Activated naive CD4-positive, alpha-beta T cell treated with anti-CD3 and anti-CD28 coated beads, Interleukin-2, amount 50 U/mL, for 16 hours (primary cell): Measurements from ENCODE around the gene ATP11A.
"Not testable (repeated sequence)": the region's sequence is repeated elsewhere in the genome, so short reads cannot be mapped to it uniquely, and the experiment has no call there.

Source experiments
- DNase-seq: peaks from one replicate; pipeline ENCODE4 v3.0.0-alpha.2; 2020

ATP11A gene

GRCh38 chr13:112693831-112694497 is 4.1 kb downstream of the ATP11A start:
- no peak for DNase-seq

GRCh38 chr13:112695121-112695520 is 5.3 kb downstream of the ATP11A start:
- DNase-seq: no peak

- no peak for DNase-seq
Observed at GRCh38 chr13:112696001-112696868, 6.4 kb downstream of the ATP11A start.

DNA sequence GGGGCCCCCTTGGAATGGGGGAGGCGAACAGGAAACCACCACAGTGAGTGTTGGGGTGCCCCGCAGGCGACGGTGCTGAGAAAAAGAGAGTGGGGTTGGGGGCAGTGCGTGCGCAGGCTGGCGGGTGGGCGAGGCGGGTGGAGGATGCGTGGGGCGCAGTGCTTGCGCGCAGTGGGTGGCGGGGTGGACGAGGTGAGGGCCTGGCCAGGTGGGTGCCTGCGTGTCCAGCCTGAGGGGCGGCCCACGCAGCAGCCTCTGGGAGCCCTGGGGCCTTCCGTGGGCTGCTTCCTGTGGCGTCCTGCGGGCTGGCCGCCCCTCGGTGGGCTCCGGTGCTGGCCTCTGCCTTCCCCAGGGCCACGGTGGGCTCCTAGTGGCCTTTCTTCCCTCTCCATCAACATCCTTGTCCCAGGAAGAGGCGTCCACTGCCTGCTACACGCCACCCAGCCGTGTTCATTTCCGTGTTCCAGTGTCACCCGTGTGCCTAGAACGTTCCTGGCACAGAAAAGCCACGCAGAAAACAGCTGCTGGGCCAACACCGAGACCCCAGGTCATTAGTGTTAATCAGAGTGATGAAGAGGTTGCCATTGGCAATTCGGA is 7.1 kb downstream of the ATP11A start:
- DNase-seq: no peak

DNA sequence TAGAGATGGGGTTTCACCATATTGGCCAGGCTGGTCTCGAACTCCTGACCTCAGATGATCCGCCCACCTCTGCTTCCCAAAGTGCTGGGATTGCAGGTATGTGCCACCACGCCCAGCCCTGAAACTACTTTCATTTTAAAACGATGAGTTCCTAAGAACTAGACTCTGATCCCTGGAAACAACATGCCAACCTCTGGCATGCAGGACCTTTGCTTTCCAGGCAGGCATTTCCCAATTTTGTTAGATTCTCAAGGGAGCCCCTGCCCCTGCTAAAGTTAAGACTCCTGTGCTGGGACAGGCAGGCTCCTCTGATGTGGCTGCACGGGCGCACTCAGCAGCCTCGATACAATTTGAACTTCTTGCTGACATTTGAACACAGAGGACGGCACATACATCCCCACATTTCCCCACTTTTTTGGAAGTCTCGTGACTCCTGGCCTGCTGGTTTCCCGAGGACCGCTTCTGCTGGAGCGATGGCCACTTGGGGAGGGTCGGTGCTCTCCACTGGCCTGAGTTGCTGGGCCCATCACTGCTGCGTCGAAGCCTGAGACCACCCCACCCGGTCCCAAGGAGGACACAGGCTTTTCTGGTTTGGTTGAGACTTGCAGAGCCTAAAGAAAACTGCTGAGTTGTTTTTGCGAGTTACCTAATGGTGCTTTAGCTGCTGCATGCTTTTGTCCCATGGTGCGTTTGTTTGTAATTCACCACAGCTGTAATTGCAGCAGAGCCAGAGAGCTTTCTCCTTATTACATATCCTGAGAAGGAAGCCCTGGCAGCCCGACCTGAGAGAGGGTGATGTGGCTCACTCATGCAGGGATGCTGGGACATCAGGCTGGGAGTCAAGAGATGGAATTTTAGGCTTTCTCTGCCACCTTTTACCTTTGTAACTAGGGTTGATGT is 8.2 kb downstream of the ATP11A start:
- DNase-seq: no peak

- DNase-seq: no peak
Observed at GRCh38 chr13:112699322-112699918, 9.6 kb downstream of the ATP11A start.

- no peak for DNase-seq
Observed at GRCh38 chr13:112700291-112701060, 10.6 kb downstream of the ATP11A start.

DNA sequence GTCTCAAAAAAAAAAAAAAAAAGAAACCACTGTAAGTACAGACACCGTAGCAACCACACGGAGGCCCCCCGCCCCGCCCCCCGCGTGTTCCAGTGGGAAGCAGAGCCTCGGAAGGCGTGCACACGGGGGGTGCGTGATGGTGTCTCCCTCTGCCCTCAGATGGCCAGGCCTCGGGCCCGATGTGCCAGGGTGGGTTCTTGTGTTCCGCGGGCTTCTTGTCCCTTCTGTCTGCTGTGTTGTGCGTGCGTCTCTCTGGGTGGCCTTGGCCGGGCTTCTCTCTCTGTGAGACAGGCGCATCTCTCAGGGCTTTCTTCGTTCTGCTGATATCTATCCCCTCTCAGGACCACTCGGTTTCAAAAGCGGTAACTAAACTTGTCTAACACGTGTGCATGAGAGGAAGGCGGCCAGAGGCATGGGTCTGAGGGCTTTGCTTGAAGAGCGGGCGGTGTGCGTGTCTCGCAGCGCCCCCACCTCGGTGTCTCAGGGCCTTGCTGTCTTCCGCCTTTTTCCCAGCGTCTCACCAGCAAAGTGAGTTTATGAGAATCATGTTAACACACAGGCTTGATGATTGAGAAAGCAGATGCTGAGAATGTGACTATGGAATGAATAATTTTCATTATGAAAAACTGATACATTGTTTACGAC is 12.6 kb downstream of the ATP11A start:
- DNase-seq: no peak

DNA sequence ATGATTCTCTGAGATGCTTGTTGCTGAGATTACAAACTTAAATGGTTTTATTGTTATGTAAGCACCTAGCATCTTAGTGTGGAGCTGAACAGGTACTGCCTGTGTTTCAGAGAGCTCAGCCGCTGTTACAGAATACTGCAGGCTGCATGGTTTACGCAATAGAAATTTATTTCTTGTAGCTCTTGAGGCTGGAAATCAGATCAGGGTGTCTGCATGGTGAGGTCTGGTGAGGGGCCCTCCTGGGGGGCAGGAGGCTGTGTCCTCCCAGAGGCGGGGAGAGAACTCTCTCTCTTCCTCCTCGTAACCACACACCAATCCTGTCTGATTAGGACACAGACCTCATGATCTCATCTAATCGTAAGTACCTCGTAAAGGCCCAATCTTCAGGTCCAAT is 13.1 kb downstream of the ATP11A start:
- DNase-seq: no peak

DNA sequence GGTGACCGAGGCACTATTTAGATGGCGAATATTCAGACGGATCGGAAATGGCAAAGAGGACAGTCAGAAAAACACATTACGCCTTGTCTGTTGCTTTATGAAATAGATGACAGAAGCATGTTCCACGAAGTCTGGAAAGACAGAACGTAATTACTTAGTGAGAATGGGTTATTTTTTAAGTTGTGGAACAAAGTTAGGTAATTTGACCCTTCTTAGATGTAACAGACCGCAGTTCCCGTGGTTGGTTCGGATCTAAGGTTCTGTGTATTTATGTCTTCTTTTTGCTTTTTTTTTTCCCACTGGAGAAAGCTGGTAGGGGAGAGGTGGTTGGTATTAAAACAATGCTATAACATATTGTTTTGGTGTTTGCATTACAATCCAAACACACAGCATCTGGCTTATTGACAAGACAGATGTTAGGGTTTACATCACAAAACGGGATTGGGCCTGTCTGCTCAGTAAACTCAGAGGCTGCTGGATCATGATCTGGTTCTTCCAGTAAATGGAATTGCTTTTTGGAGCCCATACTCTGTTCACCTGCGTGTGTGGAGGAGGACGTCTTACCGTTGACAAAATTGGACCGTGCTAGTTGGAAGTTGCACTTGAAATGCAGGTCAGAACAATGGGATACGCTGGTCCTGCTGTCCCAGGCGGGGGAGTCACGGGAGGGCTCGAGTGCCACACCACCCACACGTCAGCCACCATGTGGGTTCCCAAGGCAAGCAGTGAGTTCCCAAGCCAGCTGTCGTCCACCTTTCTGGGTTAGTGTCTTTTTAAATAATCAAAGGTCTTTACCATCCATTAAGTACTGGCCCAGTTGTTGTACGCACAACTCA is 13.8 kb downstream of the ATP11A start:
- DNase-seq: no peak

- DNase-seq: no peak
Observed at GRCh38 chr13:112704308-112705145, 14.7 kb downstream of the ATP11A start.

GRCh38 chr13:112705286-112705685 is 15.4 kb downstream of the ATP11A start:
- no peak for DNase-seq

DNA sequence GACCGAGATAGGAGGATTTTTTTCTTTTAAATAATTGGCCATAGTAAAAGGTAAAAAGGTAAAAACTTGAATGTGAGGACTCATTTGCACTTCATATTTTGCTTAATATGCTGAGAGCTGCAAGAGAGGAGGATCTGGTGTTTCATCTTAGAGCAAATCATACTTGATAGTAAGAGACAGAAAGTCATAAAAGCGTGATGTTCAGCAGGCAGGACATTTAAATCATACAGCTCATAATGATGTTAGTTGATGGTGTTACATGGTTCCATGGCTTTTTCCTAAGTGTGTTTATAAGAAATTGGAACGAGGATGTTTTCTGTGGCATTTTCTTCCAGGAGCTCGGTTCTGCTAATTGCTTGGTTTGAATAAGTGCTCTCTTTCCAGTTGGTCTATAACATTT is 16.3 kb downstream of the ATP11A start:
- DNase-seq: no peak

- no peak for DNase-seq
Observed at GRCh38 chr13:112708560-112709240, 18.9 kb downstream of the ATP11A start.

DNA sequence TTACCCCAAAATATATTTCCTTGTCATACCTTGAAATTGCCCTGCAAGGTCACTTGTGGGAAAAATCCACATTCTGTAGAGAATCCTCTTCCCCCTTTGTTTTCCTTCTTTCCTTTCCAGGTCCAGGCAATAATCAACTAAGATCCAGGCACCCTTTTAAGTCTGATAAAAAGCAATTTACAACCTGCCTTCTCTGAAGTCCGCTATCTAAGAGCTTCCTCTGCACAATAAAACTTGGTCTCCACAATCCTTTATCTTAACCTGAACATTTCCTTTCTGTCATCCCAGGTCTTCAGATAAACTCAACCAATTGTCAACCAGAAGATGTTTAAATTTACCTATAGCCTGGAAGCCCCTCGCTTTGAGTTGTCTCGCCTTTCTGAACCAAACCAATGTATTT is 19.5 kb downstream of the ATP11A start:
- not testable (repeated sequence) for DNase-seq

- no peak for DNase-seq
Observed at GRCh38 chr13:112709825-112710783, 20.3 kb downstream of the ATP11A start.

GRCh38 chr13:112710855-112711527 is 21.2 kb downstream of the ATP11A start:
- DNase-seq: no peak
